ENCODE measurements around the gene LSAMP.
"Not testable (repeated sequence)": the region's sequence is repeated elsewhere in the genome, so short reads cannot be mapped to it uniquely, and the experiment has no call there.

LSAMP gene

DNA sequence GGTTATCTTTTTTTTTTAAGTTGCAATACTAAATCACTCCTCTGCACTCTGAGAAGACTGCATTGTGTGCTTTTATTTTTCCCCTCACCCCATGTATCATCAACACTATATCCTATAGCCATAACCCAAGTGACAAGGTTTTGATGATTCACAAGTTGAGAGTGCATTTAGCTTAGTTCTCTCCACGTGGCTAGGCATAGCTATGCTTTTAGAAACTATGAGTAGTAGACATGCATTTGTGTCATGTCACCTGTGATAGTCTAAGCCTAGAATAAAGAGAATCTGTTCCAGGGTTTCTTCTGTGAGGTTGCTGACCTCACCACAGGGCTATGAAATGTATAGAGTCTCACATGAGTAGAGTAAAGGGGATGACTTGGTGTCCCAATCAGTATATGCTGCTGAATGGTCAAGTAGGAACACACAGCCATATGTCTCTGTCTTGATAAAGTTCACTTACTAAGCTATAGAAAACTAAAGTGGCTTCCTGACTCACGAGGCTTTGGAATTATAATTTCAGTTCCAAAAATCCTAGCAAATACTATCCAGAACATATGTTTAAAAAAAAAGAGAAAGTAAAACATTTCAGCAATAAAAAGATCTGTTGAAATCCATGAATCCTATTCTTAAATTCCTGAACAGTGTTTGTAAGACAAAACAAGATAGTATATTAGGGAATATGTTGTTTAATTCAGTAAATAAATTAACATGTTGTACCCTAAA, 206.3 kb downstream of the LSAMP start:
- peak; percentile 57 for DNase-seq

GRCh38 chr3:116233711-116234357, 211.5 kb downstream of the LSAMP start:
- no peak for DNase-seq

DNA sequence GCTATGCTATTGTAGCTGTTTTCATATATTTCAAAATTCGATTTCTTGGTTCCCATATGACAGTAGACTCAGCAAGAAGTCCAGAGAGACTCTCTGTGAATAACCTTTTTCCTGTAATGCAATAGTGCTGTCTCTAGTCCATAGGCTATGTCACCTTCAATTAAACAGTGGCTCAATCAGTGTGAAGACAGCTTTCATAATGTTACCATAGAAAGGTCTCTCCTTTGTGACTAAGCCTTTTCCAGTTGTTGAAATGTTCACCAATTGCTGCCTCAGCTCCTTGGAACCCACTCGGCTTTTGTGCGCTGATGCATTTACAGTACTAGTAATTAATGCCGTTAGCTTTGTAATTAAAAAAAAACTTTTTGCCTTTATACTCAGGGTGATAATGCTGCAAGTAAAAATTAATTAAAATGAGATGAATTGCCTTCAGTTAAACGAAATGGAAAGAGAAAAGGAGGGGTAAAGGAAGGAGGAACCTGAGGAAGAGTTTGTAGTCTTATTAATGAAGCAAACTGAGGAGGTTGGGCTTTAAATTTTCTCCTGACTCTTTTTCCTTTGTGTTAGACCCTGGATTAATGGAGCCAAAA, 214.8 kb downstream of the LSAMP start:
- DNase-seq, result no peak

GRCh38 chr3:116226266-116226665, 219.0 kb downstream of the LSAMP start:
- DNase-seq, result no peak

DNA sequence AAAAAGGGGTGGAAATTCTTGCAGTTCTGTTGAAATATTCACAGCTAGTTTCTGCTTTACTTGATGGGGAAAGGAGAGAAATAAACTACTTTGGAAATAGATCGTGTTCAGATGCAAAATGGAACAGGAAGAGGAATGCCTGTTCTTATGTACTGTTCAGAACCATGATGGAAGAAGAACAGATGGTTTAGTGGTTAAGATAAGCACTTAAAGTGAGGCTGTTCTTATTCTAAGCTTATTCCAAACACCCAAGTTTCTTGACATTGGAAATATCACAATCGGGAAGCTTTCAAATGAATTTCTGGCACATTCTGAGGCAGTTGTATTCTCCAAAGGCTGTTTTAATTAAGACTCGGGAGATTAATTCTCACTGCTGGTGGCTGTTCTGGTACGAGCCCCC, 228.5 kb downstream of the LSAMP start:
- DNase-seq, result no peak

DNA sequence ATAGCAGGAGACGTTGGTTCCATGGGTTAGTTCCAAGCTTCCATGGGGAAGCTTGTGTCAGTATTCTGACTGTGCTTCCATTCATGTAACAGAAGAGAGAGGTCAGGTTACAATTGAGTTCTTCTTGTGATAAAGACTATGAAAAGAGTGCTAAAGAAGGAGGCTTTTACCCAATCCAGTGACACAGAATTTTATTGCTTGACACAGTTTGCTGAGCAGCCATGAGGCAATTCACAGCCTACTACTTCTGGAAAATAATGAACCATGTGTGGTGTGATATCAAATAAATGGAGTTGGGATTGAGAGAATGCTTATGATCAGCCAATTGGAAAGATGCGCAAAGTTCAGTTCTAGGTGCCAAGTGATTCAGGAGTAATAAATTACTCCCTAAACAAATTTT, 233.4 kb downstream of the LSAMP start:
- DNase-seq, result no peak

- not testable (repeated sequence) for DNase-seq
Observed at GRCh38 chr3:116208830-116209229, 236.5 kb downstream of the LSAMP start.

DNA sequence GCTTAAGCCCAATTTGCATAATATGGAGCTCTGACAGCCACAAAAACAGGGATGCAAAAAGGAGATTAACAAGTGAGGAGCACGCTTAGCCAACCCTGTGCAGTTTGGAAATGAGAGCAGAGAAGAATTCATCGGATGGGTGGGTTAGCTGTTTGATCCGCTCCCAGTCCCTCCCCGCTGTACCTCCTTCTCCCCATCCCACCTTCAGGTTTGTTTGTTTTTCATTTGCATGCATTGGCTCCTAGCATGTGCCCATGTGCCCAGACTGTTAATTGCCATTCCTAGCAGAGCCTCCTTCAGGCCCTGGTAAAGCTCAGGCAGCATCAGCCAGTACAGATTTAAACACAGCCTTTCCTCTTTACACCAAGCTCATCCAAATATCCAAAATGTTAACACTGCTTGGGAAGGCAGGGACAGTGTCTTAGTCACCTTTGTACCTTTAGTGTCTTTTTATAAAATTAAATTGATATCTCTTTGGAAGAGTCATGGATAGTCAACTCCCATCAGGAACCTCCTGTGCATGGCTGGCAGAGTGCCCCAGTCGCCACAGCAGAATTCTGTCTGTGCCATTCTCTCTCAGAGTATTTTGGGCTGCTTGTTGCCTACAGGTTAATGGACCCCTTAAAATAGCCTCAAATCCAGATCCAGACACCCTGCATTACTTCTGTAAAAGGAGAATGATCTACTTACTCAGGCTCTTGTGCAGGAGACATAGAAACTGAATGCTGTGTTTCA, 244.2 kb downstream of the LSAMP start:
- DNase-seq, result no peak

- DNase-seq, result no peak
Observed at GRCh38 chr3:116199063-116199462, 246.2 kb downstream of the LSAMP start.

- DNase-seq, result peak; percentile 60
Observed at GRCh38 chr3:116198087-116198486, 247.2 kb downstream of the LSAMP start.

GRCh38 chr3:116192464-116192863, 252.8 kb downstream of the LSAMP start:
- no peak for DNase-seq

DNA sequence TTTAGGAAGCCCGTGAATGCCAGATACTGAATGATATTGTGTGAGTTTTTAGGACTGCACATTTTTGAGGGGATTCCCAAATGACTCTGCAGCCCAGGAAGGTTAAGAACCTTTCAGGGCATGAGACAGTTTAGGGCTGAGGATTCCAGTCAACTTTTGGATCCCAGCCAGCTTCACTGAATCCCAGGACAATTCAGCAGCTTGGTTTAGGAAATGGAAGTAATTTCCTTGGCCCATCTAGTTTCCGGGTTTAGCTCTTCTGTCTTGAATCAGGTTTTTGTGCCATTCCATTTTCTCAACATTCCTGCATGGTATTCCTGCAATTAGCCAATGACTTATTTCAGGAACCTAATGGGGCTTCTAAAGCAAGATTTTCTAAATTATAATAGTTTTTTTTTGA, 253.9 kb downstream of the LSAMP start:
- no peak for DNase-seq

- no peak for DNase-seq
Observed at GRCh38 chr3:116190095-116190494, 255.2 kb downstream of the LSAMP start.

- peak; percentile 35 for DNase-seq
Observed at GRCh38 chr3:116188231-116188785, 257.0 kb downstream of the LSAMP start.

DNA sequence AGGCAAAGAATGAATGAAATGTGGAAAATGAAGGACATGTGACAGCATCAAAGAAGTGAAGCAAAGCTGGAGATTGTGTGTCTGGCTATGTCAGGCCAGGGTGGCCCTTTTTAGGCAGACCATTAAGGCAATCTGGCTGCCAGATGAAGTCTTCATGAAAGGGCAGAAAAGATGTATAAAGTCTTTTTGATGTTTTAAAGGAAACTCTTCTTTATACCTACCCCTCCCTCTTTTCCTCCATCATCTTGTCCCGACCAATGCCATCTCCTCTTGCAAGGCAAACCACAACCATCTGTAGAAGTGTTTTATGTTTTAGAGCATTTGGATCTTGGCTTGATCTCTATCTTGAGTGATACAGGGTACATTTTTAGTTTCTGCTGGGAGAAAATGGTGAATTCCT, 259.2 kb downstream of the LSAMP start:
- no peak for DNase-seq

GRCh38 chr3:116181159-116181558, 264.1 kb downstream of the LSAMP start:
- DNase-seq, result no peak

DNA sequence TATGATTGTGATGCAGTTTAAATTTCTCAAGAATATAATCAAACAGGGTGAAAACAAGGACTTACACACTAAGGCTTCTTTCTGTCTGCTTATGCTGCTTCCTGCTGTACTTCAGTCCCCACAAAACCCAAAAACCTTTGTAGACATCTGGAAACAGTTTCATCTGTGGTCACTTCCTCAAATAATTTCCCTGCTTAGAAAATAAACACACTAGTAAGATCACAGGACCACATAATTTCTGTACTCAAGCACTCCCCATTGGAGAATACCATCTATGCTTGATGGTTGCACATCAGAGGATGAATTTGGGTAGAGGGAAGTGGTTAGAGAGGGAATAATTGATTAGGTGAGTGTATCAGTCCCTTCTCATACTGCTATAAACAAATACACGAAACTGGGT, 266.2 kb downstream of the LSAMP start:
- peak; percentile 85 for DNase-seq

- DNase-seq, result no peak
Observed at GRCh38 chr3:116176974-116177555, 268.2 kb downstream of the LSAMP start.

DNA sequence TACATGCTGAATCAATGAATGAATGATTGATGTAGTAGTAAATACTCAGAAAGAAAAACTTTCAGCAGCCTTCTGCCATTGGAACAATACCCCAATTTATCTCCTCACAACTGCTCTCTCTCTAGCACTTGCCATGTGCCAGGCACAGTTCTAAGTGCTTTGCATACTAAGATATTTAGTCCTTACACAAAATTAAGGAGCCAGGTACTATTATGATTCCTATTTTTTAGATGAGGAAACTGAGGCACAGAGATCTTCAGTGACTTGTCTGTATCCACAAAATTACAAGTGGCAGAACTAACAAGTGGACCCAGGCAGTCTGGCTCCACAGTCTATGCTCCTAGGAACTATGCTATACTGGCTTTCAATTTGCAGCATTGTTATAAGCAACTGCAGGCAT, 279.2 kb downstream of the LSAMP start:
- no peak for DNase-seq

DNA sequence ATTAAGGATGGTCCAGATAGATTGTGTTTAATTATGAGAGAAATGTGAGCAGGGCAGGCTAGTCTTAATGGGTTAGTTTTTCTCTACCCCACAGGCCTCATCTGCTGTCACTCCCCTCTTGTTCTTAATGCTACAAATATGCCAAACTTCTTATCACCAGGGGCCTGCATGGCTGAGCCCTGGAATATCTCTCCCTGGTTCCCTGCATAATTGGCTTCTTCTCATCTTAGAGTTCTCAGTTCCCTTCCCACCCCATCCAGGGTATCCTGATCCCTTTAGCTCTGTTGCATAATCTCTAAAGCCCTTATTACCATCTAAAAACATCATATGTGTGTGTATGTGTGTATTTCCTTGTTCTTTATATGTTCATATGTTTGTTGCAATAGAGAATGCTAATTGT, 279.6 kb downstream of the LSAMP start:
- DNase-seq, result no peak

DNA sequence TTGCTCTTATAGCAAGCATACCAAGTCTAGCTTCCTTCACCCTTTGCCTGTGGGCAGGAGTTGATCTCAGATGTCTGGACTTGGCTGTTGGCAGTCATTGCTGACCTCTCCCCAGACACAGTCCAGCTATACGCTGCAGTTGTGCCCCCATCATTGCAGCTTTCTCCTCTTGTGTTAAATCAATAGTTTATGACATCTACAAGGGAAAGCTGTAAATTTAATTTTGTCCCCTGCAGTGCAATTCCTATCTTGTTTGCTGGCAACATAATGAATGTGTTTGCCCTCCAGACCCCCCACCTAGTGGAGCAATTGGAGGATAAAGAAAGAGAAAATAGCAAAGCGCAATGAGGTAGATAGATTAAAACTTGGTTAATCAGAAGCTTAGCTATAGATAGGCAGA, 280.2 kb downstream of the LSAMP start:
- no peak for DNase-seq

DNA sequence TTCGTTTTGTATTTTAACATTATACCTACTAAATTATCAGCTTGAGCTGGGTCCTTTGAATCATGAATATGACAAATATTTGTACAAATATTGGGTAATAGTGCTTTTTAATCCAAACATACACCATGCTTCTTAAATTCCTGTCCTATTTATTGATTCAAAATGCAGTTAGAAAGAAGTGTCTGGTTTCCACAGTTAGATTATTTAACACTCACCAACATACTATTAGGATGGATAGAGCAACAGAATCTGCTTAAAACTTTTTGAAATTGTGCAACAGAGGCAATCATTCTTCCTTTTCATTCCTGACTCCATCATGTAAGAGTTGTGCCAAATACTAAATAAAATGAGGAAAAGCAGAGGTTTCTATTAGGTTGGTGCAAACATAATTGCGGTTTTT, 281.2 kb downstream of the LSAMP start:
- DNase-seq, result no peak

Measured in fibroblast of skin of right biceps (primary cell).